Suppressor macrophage treated with lipopolysaccharide for 4 hours (primary cell): ENCODE results near the gene YES1.
"Not testable (repeated sequence)": the region's sequence is repeated elsewhere in the genome, so short reads cannot be mapped to it uniquely, and the experiment has no call there.

Experiments
- DNase-seq: peaks from one replicate; pipeline ENCODE4 v3.0.0-alpha.2; 2020

The YES1 gene

GRCh38 chr18:820591-821165 lies 8.6 kb upstream of the YES1 start:
- DNase-seq = no peak

DNA sequence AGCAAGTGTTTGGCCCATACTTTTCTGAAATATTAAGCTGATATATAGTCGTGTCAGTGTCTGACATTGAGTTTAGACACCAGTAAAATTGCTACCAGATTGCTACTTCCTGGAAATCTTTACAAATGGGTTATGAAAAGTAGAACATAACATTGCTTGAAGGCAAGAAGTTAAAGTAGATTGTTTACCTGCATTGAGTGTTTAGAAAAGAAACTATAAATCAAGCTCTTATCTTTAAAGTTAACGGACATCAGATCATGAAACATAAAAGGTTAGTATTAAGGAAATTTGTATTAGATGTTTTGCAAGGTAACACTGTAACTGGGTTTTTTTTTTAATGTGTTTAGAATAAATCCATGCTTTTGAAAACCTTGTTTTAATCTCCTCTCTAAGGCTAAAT lies 4.8 kb upstream of the YES1 start:
- DNase-seq = no peak

GRCh38 chr18:816088-816653 lies 4.1 kb upstream of the YES1 start:
- DNase-seq = no peak

DNA sequence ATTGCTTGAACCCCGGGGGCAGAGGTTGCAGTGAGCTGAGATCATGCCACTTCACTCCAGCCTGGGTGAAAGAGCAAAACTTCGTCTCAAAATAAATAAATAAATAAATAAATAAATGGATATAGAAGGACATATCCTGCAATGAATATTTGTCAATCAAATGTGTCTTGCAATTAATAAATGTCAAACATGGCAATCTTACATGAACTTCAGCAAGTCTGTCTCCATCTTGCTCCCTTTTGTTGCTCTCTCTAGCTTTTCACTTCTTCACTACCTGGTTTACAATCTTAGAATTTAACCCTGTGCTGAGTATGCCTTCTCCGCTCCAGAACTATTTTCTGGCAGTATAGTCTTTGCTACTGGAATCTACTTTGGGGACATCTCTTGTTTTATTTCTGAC lies 3.3 kb upstream of the YES1 start:
- DNase-seq = no peak

GRCh38 chr18:814300-815084 lies 2.5 kb upstream of the YES1 start:
- no peak for DNase-seq

GRCh38 chr18:813172-814071 lies 1.4 kb upstream of the YES1 start:
- peak; percentile 66 for DNase-seq

GRCh38 chr18:812376-813171 lies 532 bp upstream of the YES1 start:
- peak; percentile 24 for DNase-seq

DNA sequence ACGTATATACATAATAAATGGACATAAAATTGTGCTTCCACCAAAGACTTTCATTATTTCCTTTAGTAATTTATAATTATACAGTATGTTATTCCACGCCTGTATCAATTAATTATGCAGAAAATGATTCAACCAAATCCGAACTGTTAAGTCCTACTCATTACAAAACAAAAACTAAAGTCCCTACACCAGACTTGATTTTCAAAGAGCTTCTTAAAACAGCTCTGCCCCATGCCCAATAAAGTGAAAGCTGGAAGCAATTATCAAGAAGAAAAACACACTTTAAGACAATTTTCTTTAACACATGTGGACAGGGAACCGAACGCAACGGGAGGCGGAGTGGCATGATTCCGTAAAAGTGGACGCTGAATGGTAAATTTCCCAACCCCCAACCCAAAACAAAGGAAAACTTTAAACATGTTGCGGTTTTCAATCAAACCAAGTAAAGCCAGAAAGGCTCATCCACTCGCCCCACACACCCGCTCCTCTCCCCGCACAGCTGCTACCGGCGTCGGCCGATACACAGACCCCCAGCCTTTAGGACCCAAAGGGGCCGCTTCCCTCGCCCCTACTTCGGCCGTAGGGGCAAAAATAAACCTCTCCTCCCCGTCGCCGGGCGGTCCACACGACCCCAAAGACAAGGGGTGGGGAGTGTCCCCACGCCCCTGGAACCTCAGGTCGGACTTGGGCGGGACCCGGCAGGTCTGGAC lies 705 bp downstream of the YES1 start:
- DNase-seq = no peak

GRCh38 chr18:809985-810642 lies 1.9 kb downstream of the YES1 start:
- no peak for DNase-seq

- not testable (repeated sequence) for DNase-seq
Observed at GRCh38 chr18:809228-809627, 2.8 kb downstream of the YES1 start.

DNA sequence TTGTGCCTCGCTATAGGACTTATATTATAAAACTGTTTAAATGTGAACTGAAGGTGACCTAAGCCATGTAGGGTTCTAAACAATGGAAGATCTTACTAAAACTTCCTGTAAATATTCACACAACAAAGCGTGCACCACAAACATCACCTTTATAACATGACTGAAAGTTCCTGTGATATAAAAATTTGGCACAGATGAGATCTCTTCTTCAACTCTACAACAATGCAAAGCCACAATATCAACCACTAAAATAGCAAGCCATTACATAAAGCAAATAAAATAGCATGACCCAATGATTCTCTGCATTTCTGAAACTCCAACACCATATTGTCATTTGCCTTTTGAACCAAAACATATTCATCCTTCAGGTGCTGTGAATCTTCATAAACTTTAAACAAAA lies 3.5 kb downstream of the YES1 start:
- DNase-seq = no peak

GRCh38 chr18:808086-808485 lies 4.0 kb downstream of the YES1 start:
- no peak for DNase-seq

- DNase-seq = no peak
Observed at GRCh38 chr18:805755-806110, 6.3 kb downstream of the YES1 start.

GRCh38 chr18:805008-805754 lies 6.9 kb downstream of the YES1 start:
- DNase-seq = no peak

DNA sequence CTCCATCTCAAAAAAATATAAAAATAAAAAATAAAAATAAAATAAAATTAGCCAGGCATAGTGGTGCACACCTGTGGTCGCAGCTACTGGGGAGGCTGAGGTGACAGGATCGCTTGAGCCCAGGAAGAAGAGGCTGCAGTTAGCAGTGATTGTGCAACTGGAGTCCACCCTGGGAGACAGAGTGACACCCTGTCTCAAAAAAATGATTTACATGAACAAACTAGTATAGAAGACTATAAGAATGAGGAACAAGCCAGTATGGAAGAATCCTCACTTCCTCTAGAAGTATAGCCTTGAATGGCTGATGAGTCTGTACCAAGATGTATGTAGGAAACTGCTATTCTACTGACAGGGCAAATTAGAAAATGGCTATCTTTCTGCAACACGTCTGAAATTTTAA lies 10.9 kb downstream of the YES1 start:
- peak; percentile 30 for DNase-seq

- DNase-seq = no peak
Observed at GRCh38 chr18:799943-800342, 12.1 kb downstream of the YES1 start.

DNA sequence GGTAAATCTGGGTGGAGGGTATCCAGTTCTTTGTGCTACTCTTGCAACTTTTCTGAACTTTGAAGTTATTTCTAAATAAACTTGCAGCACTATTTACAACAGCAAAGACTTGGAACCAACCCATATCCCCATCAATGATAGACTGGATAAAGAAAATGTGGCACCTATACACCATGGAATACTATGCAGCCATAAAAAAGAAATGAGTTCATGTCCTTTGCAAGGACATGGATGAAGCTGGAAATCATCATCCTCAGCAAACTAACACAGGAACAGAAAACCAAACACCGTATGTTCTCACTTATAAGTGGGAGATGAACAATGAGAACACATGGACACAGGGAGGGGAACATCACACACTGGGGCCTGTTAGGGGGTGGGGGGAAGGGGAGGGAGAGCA lies 16.7 kb downstream of the YES1 start:
- not testable (repeated sequence) for DNase-seq

GRCh38 chr18:789397-789796 lies 22.6 kb downstream of the YES1 start:
- no peak for DNase-seq

DNA sequence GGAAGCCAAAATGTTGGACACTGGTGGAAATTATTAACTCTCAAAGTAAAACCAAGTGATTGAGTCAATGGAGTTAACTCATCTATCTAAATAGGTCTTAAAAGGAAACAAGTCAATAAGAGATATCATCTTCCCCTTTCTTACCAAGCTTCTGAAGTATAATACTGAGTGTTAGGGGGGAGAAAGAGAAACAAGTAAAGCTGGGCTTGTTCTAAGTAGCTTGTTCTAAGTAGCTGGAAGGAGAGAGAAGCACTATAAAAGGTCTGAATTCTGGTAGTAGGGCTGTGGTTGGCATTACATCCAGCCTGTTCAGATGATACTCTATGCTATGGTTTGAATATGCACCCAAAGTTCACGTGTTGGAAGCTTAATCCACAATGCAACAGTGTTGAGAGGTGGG lies 26.8 kb downstream of the YES1 start:
- peak; percentile 12 for DNase-seq

- no peak for DNase-seq
Observed at GRCh38 chr18:784470-785172, 27.4 kb downstream of the YES1 start.
